Measurements from ENCODE around the gene CDC42BPA. TPM values are rescaled to one million over a fixed set of nuclear protein-coding genes. Genes with fewer than 3 reads are reported as not detected.
A peak's percentile ranks its signal among the peaks of the same experiment; 100 is the strongest.

Gene CDC42BPA
- total RNA-seq, 1 experiment from 2014 or later, result 48.6 TPM

- peak overlapping the region; percentile 42 for H3K4me3 Mint-ChIP-seq (ENCODE audit: low read depth, unreplicated experiment)
- peak overlapping the region; percentile 73 for H3K27ac Mint-ChIP-seq (ENCODE audit: unreplicated experiment)
- peaks cover 62% of the 10 kb centered on the region for H3K4me1 Mint-ChIP-seq (ENCODE audit: low read depth, unreplicated experiment)
- no TSS peak for BruUV-seq (replicated peaks)
- CTCF ChIA-PET, result interaction anchor here (1.0 to 1.7 kb wide), 3 partner anchors 20 to 108 kb away, joined by 3 to 5 read pairs (median 3); no protein-coding TSS in a partner anchor
- peak; percentile 75 for DNase-seq
- intact Hi-C loops (cut with micrococcal nuclease; ENCODE audit: unreplicated experiment), result loop anchor here (1.0 kb wide), 1 partner anchor 33 kb away; no protein-coding TSS in a partner anchor
- H3K27me3 Mint-ChIP-seq (ENCODE audit: unreplicated experiment), result no peaks in the 10 kb centered on the region
- peaks cover 11% of the 10 kb centered on the region for H3K36me3 Mint-ChIP-seq (ENCODE audit: insufficient read depth, unreplicated experiment)
- TF ChIP-seq CTCF (IDR thresholded peaks at IDR 0.05; ENCODE audit: unreplicated experiment), result no peak
- H3K9me3 Mint-ChIP-seq (ENCODE audit: low read depth, unreplicated experiment), result no peaks in the 10 kb centered on the region
These were observed 5.1 kb upstream of the CDC42BPA start for GRCh38 chr1:227323171-227323966.

GRCh38 chr1:227322376-227322775, 4.1 kb upstream of the CDC42BPA start:
- TF ChIP-seq CTCF (IDR thresholded peaks at IDR 0.05; ENCODE audit: unreplicated experiment), result no peak
- no TSS peak for BruUV-seq (replicated peaks)
- Mint-ChIP-seq H3K27ac (ENCODE audit: unreplicated experiment) (peak overlapping the region; percentile 73), H3K9me3 (ENCODE audit: low read depth, unreplicated experiment) (no peaks in the 10 kb centered on the region), H3K27me3 (ENCODE audit: unreplicated experiment) (no peaks in the 10 kb centered on the region), H3K4me1 (ENCODE audit: low read depth, unreplicated experiment) (peaks cover 62% of the 10 kb centered on the region), H3K4me3 (ENCODE audit: low read depth, unreplicated experiment) (peak overlapping the region; percentile 62), H3K36me3 (ENCODE audit: insufficient read depth, unreplicated experiment) (peaks cover 21% of the 10 kb centered on the region)
- intact Hi-C loops (cut with micrococcal nuclease; ENCODE audit: unreplicated experiment), result no loop called here
- peak; percentile 22 for DNase-seq
- CTCF ChIA-PET, result interaction anchor here (1.2 to 1.7 kb wide), 2 partner anchors 21 to 109 kb away, joined by 3 to 5 read pairs; no protein-coding TSS in a partner anchor

- CTCF ChIA-PET, result interaction anchor here (0.5 to 1.4 kb wide), 6 partner anchors 8 to 54 kb away, joined by 3 to 6 read pairs (median 4); no protein-coding TSS in a partner anchor
- intact Hi-C loops (cut with micrococcal nuclease; ENCODE audit: unreplicated experiment), result no loop called here
These were observed 2.7 kb upstream of the CDC42BPA start for GRCh38 chr1:227321035-227321434.

GRCh38 chr1:227320476-227320875, 2.2 kb upstream of the CDC42BPA start:
- peak overlapping the region; percentile 75 for H3K27ac Mint-ChIP-seq (ENCODE audit: unreplicated experiment)
- TF ChIP-seq CTCF (IDR thresholded peaks at IDR 0.05; ENCODE audit: unreplicated experiment), result no peak
- CTCF ChIA-PET, result interaction anchor here (0.7 to 1.4 kb wide), 4 partner anchors 9 to 177 kb away, joined by 3 to 5 read pairs (median 4); no protein-coding TSS in a partner anchor
- peaks cover 62% of the 10 kb centered on the region for H3K4me1 Mint-ChIP-seq (ENCODE audit: low read depth, unreplicated experiment)
- no peaks in the 10 kb centered on the region for H3K27me3 Mint-ChIP-seq (ENCODE audit: unreplicated experiment)
- peaks cover 40% of the 10 kb centered on the region for H3K36me3 Mint-ChIP-seq (ENCODE audit: insufficient read depth, unreplicated experiment)
- peak; percentile 17 for DNase-seq
- intact Hi-C loops (cut with micrococcal nuclease; ENCODE audit: unreplicated experiment), result loop anchor here (1.0 kb wide), 1 partner anchor 109 kb away; no protein-coding TSS in a partner anchor
- H3K4me3 Mint-ChIP-seq (ENCODE audit: low read depth, unreplicated experiment), result peak overlapping the region; percentile 91
- no peaks in the 10 kb centered on the region for H3K9me3 Mint-ChIP-seq (ENCODE audit: low read depth, unreplicated experiment)
- BruUV-seq (replicated peaks), result no TSS peak

More at GRCh38 chr1:227321035-227321434, 2.7 kb upstream of the CDC42BPA start:
- no peaks in the 10 kb centered on the region for H3K27me3 Mint-ChIP-seq (ENCODE audit: unreplicated experiment)
- H3K4me1 Mint-ChIP-seq (ENCODE audit: low read depth, unreplicated experiment), result peaks cover 62% of the 10 kb centered on the region
- DNase-seq, result no peak
- no TSS peak for BruUV-seq (replicated peaks)
- peak overlapping the region; percentile 91 for H3K4me3 Mint-ChIP-seq (ENCODE audit: low read depth, unreplicated experiment)
- no peaks in the 10 kb centered on the region for H3K9me3 Mint-ChIP-seq (ENCODE audit: low read depth, unreplicated experiment)
- TF ChIP-seq CTCF (IDR thresholded peaks at IDR 0.05; ENCODE audit: unreplicated experiment), result no peak
- H3K27ac Mint-ChIP-seq (ENCODE audit: unreplicated experiment), result peak overlapping the region; percentile 75
- peaks cover 34% of the 10 kb centered on the region for H3K36me3 Mint-ChIP-seq (ENCODE audit: insufficient read depth, unreplicated experiment)

Measured in Calu3 (cell line).